Measurements from ENCODE around the gene SAMD1. TPM values are rescaled to one million over a fixed set of nuclear protein-coding genes. Genes with fewer than 3 reads are reported as not detected.
"Not testable (repeated sequence)": the region's sequence is repeated elsewhere in the genome, so short reads cannot be mapped to it uniquely, and the experiment has no call there.

The SAMD1 gene
- total and polyA plus RNA-seq, 2 donors: 43.6 to 44.9 TPM

DNA sequence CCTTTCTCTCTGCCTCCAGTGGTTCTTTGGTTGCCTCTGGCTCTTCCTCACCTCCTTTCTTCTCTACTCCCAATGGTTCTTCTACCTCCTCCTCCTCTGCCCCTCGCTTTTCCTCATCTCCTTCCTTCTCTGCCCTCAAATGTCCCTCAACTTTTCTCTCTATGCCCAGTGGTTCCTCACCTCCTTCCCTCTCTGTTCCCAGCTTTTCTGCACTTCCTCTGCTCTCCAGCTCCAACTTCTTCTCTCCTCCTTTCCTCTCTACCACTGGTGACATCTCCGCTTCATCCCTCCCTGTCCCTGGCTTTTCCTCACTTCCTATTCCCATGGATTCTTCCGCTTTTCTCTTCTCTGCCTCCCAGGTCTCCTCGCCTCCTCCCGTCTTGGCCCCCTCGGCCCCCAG lies 36.5 kb downstream of the SAMD1 start:
- H3K4me3 ChIP-seq (ENCODE audit: low read length in 2 of 2): no peak overlapping the region
- peaks cover 27 to 28% of the 10 kb centered on the region in 2 donors for H3K36me3 ChIP-seq (ENCODE audit: control insufficient read depth in 2 of 2, insufficient read depth in 2 of 2, low read length in 1 of 2)
- H3K9me3 ChIP-seq (ENCODE audit: control insufficient read depth in 2 of 2, insufficient read depth in 1 of 2, low read length in 1 of 2): no peaks in the 10 kb centered on the region
- peaks cover 20 to 50% of the 10 kb centered on the region in 2 donors for H3K27me3 ChIP-seq (ENCODE audit: control insufficient read depth in 2 of 2, insufficient read depth in 1 of 2, low read length in 1 of 2)
- peaks cover 0 to 10% of the 10 kb centered on the region in 2 donors for H3K4me1 ChIP-seq (ENCODE audit: control insufficient read depth in 2 of 2, insufficient read depth in 2 of 2, low read length in 2 of 2)
- 82% methylated on average over 6 of the region's 6 CpGs for WGBS
- no peak overlapping the region for H3K27ac ChIP-seq (ENCODE audit: low read depth in 1 of 2, low read length in 1 of 2)
- no peak for DNase-seq (ENCODE audit: low read depth in 6 of 9, low spot score in 9 of 9)

DNA sequence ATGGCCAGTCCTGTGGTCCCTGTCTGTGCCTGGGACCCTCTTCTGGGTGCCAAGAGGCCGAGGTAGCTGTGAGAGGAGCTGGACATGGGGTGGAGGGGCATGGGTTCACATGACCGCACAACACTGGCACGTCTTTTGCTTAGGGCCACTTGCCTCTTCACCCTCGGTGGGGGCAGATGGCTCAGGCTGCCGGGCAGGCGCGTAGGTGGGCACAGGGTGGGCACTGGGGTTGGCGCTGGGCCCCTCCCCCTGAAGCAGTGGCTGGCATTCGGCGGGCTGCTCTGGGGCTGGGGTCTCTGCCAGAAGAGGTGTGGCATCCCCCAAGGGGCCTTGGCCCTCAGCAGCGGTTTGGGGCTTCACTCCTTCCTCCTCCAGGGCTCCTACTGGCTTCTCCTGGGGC lies 37.1 kb downstream of the SAMD1 start:
- Histone ChIP-seq H3K4me1 (ENCODE audit: control insufficient read depth in 2 of 2, insufficient read depth in 2 of 2, low read length in 2 of 2) (peaks cover 0 to 7% of the 10 kb centered on the region in 2 donors), H3K36me3 (ENCODE audit: control insufficient read depth in 2 of 2, insufficient read depth in 2 of 2, low read length in 1 of 2) (peaks cover 33 to 34% of the 10 kb centered on the region in 2 donors), H3K27me3 (ENCODE audit: control insufficient read depth in 2 of 2, insufficient read depth in 1 of 2, low read length in 1 of 2) (peaks cover 17 to 44% of the 10 kb centered on the region in 2 donors), H3K27ac (ENCODE audit: low read depth in 1 of 2, low read length in 1 of 2) (no peak overlapping the region), H3K4me3 (ENCODE audit: low read length in 2 of 2) (no peak overlapping the region), H3K9me3 (ENCODE audit: control insufficient read depth in 2 of 2, insufficient read depth in 1 of 2, low read length in 1 of 2) (peaks cover 0 to 5% of the 10 kb centered on the region in 2 donors)
- DNase-seq (ENCODE audit: low read depth in 6 of 9, low spot score in 9 of 9): no peak
- WGBS: 95% methylated on average over 11 of the region's 11 CpGs

DNA sequence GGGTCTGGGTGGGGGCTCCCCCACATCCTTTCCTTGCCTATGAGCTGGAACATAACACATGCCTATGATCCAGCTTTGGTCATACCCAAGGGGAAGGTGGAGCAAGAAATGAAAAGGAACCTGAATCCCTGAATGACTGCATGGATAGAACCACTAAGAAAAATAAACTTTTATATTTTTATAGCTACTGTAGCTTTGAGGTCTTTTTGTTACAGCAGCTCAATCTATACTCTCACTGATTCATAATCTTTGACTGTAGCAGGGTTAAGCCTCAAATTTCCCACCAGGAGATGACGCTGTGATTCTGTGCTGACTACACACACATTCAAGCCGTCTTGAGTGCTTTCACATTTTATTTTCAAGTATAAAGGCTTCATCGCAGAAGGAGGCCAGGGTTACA lies 37.5 kb downstream of the SAMD1 start:
- Histone ChIP-seq H3K9me3 (ENCODE audit: control insufficient read depth in 2 of 2, insufficient read depth in 1 of 2, low read length in 1 of 2) (peaks cover 0 to 9% of the 10 kb centered on the region in 2 donors), H3K4me1 (ENCODE audit: control insufficient read depth in 2 of 2, insufficient read depth in 2 of 2, low read length in 2 of 2) (peaks cover 0 to 5% of the 10 kb centered on the region in 2 donors), H3K36me3 (ENCODE audit: control insufficient read depth in 2 of 2, insufficient read depth in 2 of 2, low read length in 1 of 2) (peaks cover 37 to 39% of the 10 kb centered on the region in 2 donors), H3K27ac (ENCODE audit: low read depth in 1 of 2, low read length in 1 of 2) (no peak overlapping the region), H3K4me3 (ENCODE audit: low read length in 2 of 2) (no peak overlapping the region), H3K27me3 (ENCODE audit: control insufficient read depth in 2 of 2, insufficient read depth in 1 of 2, low read length in 1 of 2) (peaks cover 14 to 39% of the 10 kb centered on the region in 2 donors)
- WGBS: 98% methylated on average over 3 of the region's 3 CpGs
- DNase-seq (ENCODE audit: low read depth in 6 of 9, low spot score in 9 of 9): no peak

DNA sequence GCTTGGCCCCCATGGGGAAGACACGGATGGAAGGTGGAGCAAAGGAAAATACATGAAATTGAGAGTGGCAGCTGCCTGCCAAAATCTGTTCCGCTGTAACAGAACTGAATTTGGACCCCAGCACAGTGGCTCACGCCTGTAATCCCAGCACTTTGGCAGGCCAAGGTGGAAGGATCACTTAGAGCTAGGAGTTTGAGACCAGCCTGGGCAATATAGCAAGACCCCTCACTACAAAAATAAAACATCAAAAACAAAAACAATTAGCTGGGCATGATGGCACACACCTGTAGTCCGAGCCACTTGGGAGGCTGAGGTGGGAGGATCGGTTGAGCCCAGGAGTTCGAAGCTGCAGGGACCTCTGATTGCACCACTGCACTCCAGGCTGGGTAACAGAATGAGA lies 38.1 kb downstream of the SAMD1 start:
- Histone ChIP-seq H3K9me3 (ENCODE audit: control insufficient read depth in 2 of 2, insufficient read depth in 1 of 2, low read length in 1 of 2) (peaks cover 0 to 9% of the 10 kb centered on the region in 2 donors), H3K4me3 (ENCODE audit: low read length in 2 of 2) (no peak overlapping the region), H3K36me3 (ENCODE audit: control insufficient read depth in 2 of 2, insufficient read depth in 2 of 2, low read length in 1 of 2) (peaks cover 39 to 41% of the 10 kb centered on the region in 2 donors), H3K4me1 (ENCODE audit: control insufficient read depth in 2 of 2, insufficient read depth in 2 of 2, low read length in 2 of 2) (no peaks in the 10 kb centered on the region), H3K27me3 (ENCODE audit: control insufficient read depth in 2 of 2, insufficient read depth in 1 of 2, low read length in 1 of 2) (peaks cover 11 to 34% of the 10 kb centered on the region in 2 donors), H3K27ac (ENCODE audit: low read depth in 1 of 2, low read length in 1 of 2) (no peak overlapping the region)
- WGBS: 96% methylated on average over 6 of the region's 6 CpGs
- no peak for DNase-seq (ENCODE audit: low read depth in 6 of 9, low spot score in 9 of 9)

DNA sequence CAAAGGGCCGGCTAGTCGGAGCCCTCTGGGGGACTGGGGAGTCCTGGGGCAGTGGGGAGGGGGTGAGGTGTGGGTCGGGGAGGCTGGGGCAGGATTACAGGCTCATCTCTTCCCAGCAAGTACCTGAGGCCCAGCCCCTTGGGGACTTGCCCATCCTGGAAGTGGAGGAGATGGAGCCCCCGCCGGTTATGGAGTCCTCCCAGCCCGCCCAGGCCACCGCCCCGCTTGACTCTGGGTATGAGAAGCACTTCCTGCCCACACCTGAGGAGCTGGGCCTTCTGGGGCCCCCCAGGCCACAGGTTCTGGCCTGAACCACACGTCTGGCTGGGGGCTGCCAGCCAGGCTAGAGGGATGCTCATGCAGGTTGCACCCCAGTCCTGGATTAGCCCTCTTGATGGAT lies 38.6 kb downstream of the SAMD1 start:
- Histone ChIP-seq H3K27me3 (ENCODE audit: control insufficient read depth in 2 of 2, insufficient read depth in 1 of 2, low read length in 1 of 2) (peaks cover 6 to 29% of the 10 kb centered on the region in 2 donors), H3K4me3 (ENCODE audit: low read length in 2 of 2) (no peak overlapping the region), H3K36me3 (ENCODE audit: control insufficient read depth in 2 of 2, insufficient read depth in 2 of 2, low read length in 1 of 2) (peaks cover 39 to 41% of the 10 kb centered on the region in 2 donors), H3K27ac (ENCODE audit: low read depth in 1 of 2, low read length in 1 of 2) (no peak overlapping the region), H3K9me3 (ENCODE audit: control insufficient read depth in 2 of 2, insufficient read depth in 1 of 2, low read length in 1 of 2) (peaks cover 0 to 9% of the 10 kb centered on the region in 2 donors), H3K4me1 (ENCODE audit: control insufficient read depth in 2 of 2, insufficient read depth in 2 of 2, low read length in 2 of 2) (no peaks in the 10 kb centered on the region)
- DNase-seq (ENCODE audit: low read depth in 6 of 9, low spot score in 9 of 9): no peak
- 95% methylated on average over 9 of the region's 9 CpGs for WGBS

DNA sequence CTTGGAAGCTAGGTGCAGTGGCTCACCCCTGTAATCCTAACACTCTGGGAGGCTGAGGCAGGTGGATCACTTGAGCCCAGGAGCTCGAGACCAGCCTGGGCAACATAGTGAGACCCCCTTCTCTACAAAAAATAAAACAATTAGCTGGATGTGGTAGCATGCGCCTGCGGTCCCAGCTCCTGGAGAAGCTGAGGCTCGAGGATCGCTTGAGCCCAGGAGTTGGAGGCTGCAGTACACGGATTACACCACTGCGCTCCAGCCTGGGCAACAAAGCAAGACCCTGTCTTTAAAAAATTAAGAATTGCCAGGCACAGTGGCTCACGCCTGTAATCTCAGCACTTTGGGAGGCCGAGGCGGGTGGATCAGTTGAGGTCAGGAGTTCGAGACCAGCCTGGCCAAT lies 39.6 kb downstream of the SAMD1 start:
- not testable (repeated sequence) for H3K4me3 ChIP-seq (ENCODE audit: low read length in 2 of 2); H3K27ac ChIP-seq (ENCODE audit: low read depth in 1 of 2, low read length in 1 of 2); DNase-seq (ENCODE audit: low read depth in 6 of 9, low spot score in 9 of 9); H3K4me1 ChIP-seq (ENCODE audit: control insufficient read depth in 2 of 2, insufficient read depth in 2 of 2, low read length in 2 of 2); H3K9me3 ChIP-seq (ENCODE audit: control insufficient read depth in 2 of 2, insufficient read depth in 1 of 2, low read length in 1 of 2)
- peaks cover 0 to 19% of the 10 kb centered on the region in 2 donors for H3K27me3 ChIP-seq (ENCODE audit: control insufficient read depth in 2 of 2, insufficient read depth in 1 of 2, low read length in 1 of 2)
- peaks cover 46 to 47% of the 10 kb centered on the region in 2 donors for H3K36me3 ChIP-seq (ENCODE audit: control insufficient read depth in 2 of 2, insufficient read depth in 2 of 2, low read length in 1 of 2)
- WGBS: 97% methylated on average over 11 of the region's 11 CpGs

DNA sequence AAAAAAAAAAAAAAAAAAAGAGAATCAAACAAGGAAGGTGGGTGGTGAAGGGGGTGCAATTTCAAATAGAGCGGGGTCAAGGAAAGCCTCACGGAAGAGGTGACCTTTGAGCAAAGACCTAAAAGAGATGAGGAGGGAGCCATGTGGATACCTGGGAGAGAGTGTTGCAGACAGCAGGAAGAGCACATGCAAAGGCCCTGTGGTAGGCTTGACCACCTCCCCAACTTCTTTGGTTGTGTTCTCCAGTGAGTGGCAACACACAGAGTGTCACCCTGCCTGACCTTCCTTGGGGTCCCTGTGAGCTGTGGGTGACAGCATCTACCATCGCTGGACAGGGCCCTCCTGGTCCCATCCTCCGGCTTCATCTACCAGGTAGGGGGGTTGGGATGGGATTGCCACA lies 40.0 kb downstream of the SAMD1 start:
- H3K36me3 ChIP-seq (ENCODE audit: control insufficient read depth in 2 of 2, insufficient read depth in 2 of 2, low read length in 1 of 2): peaks cover 47 to 49% of the 10 kb centered on the region in 2 donors
- H3K4me1 ChIP-seq (ENCODE audit: control insufficient read depth in 2 of 2, insufficient read depth in 2 of 2, low read length in 2 of 2): no peaks in the 10 kb centered on the region
- 98% methylated on average over 4 of the region's 4 CpGs for WGBS
- DNase-seq (ENCODE audit: low read depth in 6 of 9, low spot score in 9 of 9): no peak
- peaks cover 0 to 15% of the 10 kb centered on the region in 2 donors for H3K27me3 ChIP-seq (ENCODE audit: control insufficient read depth in 2 of 2, insufficient read depth in 1 of 2, low read length in 1 of 2)
- H3K27ac ChIP-seq (ENCODE audit: low read depth in 1 of 2, low read length in 1 of 2): no peak overlapping the region
- H3K4me3 ChIP-seq (ENCODE audit: low read length in 2 of 2): no peak overlapping the region
- H3K9me3 ChIP-seq (ENCODE audit: control insufficient read depth in 2 of 2, insufficient read depth in 1 of 2, low read length in 1 of 2): peaks cover 0 to 9% of the 10 kb centered on the region in 2 donors

DNA sequence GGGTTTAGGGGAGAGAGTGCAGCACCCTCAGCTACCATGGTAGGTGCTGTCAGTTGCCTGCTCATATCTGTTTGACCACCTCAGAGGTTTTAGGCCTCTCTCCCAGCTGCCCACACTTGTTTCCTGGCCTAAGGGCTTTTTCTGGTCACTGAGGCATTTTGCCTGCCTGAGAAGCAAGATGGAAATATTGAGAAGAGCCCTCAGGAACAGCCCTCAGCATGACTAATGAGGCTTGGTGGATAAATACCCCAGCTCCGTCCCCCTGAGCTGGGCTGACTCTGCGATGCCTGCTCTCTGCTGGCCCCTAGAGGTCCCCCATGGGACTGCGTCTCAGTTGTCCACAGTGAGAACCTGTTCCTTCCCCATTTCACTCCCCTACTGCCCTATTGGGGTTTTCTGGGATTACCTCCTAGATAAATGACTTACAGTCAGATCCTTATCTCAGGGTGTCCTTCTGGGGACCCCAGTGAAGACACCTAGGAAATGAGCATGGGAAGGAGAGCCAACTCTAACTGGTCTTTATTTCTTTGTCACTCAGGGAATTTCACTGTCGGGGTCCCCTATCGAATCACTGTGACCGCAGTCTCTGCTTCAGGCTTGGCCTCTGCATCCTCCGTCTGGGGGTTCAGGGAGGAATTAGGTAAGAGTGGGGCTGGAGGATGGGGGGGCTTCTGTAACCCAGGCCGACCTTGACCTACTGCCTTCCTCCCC lies 42.0 kb downstream of the SAMD1 start:
- 96% methylated on average over 8 of the region's 8 CpGs for WGBS
- Histone ChIP-seq H3K36me3 (ENCODE audit: control insufficient read depth in 2 of 2, insufficient read depth in 2 of 2, low read length in 1 of 2) (peaks cover 52 to 54% of the 10 kb centered on the region in 2 donors), H3K4me1 (ENCODE audit: control insufficient read depth in 2 of 2, insufficient read depth in 2 of 2, low read length in 2 of 2) (no peaks in the 10 kb centered on the region), H3K9me3 (ENCODE audit: control insufficient read depth in 2 of 2, insufficient read depth in 1 of 2, low read length in 1 of 2) (peaks cover 0 to 9% of the 10 kb centered on the region in 2 donors), H3K27me3 (ENCODE audit: control insufficient read depth in 2 of 2, insufficient read depth in 1 of 2, low read length in 1 of 2) (no peaks in the 10 kb centered on the region), H3K27ac (ENCODE audit: low read depth in 1 of 2, low read length in 1 of 2) (no peak overlapping the region), H3K4me3 (ENCODE audit: low read length in 2 of 2) (no peak overlapping the region)
- DNase-seq (ENCODE audit: low read depth in 6 of 9, low spot score in 9 of 9): peak in 4 of 9 donors; percentile 41 to 66 (median 56)

DNA sequence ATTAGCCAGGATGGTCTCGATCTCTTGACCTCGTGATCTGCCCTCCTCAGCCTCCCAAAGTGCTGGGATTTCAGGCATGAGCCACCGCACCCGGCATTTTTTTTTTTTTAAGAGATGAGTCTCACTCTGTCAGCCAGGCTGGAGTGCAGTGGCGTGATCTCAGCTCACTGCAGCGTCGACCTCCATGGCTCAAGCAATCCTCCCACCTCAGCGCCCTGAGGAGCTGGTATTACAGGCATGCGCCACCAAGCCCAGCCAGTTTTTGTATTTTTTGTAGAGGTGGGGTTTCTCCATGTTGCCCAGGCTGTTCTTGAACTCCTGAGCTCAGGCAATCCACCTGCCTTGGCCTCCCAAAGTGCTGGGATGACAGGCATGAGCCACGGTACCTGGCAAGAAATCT lies 42.7 kb downstream of the SAMD1 start:
- WGBS: over 99% methylated on average over 10 of the region's 10 CpGs

More for the DNA sequence above, 42.7 kb downstream of the SAMD1 start:
- not testable (repeated sequence) for H3K27me3 ChIP-seq (ENCODE audit: control insufficient read depth in 2 of 2, insufficient read depth in 1 of 2, low read length in 1 of 2); H3K4me1 ChIP-seq (ENCODE audit: control insufficient read depth in 2 of 2, insufficient read depth in 2 of 2, low read length in 2 of 2); H3K9me3 ChIP-seq (ENCODE audit: control insufficient read depth in 2 of 2, insufficient read depth in 1 of 2, low read length in 1 of 2); H3K27ac ChIP-seq (ENCODE audit: low read depth in 1 of 2, low read length in 1 of 2); DNase-seq (ENCODE audit: low read depth in 6 of 9, low spot score in 9 of 9); H3K4me3 ChIP-seq (ENCODE audit: low read length in 2 of 2)
- H3K36me3 ChIP-seq (ENCODE audit: control insufficient read depth in 2 of 2, insufficient read depth in 2 of 2, low read length in 1 of 2): peaks cover 55 to 58% of the 10 kb centered on the region in 2 donors

All from thymus (tissue), 11 donors.